GM19468 (cell line): ENCODE results near the gene IQCK.

ENCODE experiments used
- ATAC-seq: cut with Tn5 transposase; IDR thresholded peaks from one replicate; pipeline ENCODE4 v1.9.1; 2021; ENCODE audit warnings: mild to moderate bottlenecking, moderate library complexity, moderate number of reproducible peaks; ENCODE audit not compliant: unreplicated experiment; ENCODE audit errors: extremely low read depth

IQCK gene

DNA sequence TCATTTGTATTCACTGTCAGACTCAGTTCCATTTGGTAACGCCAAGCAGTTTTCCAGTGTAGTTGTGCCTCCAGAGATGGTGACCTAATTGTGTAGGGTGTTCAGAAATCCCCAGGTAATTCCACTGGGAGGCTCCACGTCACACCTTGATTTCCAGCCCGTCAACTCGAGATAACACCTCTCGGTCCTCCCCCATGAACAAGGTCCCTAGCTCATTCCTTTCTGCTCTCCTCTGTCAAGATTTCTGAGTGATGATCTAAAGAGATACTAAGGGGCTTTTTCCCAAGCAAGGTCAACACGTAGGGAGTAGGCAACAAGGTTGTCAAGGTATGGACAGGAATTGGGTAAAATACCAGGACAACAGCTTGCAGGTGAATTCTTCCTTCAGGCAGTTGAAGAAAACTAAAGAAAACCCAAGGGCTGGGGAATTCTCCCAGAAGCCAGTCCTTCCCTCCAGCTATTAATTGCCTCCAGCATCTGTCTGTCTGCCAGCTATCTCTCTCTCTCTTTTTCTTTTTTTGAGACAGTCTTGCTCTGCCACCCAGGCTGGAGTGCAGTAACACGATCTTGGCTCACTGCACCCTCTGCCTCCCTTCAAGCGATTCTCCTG is 135.2 kb downstream of the IQCK start:
- no peak for ATAC-seq

DNA sequence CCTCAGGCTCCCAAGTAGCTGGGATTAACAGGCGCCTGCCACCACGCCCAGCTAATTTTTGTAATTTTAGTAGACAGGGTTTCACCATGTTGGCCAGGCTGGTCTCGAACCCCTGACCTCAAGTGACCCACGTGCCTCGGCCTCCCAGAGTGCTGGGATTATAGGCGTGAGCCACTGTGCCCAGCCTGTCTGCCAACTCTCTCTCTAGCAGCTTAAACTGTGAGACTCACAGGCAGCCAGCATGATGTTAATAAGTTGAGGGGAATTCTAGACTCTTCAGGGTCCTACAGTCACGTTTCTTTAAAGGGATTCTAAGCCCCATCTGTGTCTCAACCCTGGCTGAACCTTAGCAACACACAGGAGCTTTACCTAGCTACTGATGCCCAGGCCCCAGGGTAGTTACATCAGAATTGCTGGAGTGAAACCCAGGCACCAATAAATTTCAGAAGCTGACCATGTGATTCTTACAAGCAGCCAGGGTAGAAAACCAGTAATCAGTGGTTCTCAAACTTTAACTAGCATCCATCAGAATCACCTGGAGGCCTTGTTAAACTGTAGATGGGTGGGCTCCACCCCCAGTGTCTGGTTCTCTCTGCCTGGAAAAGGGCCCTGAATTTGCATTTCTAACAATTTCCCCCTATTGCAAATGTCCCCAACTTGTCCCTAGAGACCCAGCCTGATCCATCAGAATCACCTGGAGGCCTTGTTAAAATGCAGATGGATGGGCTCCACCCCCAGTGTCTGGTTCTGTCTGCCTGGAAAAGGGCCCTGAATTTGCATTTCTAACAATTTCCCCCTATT is 135.9 kb downstream of the IQCK start:
- no peak for ATAC-seq

DNA sequence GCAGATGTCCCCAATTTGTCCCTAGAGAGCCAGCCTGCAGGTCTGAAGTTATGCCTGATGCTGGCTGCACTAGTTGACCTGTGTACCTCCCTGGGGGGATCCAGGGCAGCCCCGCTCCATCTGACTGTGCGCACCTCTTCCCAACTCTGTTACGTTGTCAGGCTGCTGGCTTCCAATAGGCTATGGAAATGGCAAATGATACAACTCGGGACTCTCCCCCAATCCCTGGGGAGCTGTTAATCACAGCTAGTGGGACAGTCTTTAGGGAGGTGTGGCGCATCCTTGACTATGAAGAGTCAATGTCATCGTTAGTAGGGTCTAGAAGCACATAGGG is 136.4 kb downstream of the IQCK start:
- no peak for ATAC-seq

DNA sequence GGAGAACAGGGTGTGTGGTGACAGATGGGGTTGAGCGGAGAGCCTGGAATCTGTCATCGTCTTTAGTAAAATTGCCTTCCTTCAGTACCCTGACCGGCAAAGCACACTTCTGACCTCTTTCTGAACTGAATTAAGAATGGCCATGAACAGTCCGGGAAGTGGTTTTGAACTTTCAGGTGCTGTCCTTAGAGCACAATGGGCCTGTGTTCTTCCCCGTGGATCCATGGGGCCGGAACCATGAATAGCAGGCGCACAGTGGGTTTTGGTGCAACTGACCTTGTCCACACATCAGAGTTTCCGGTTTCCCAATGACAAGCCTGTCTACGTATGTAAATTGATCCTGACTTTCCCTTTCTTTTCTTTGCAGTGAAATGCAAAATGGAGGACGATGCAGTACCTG is 138.0 kb downstream of the IQCK start:
- no peak for ATAC-seq

DNA sequence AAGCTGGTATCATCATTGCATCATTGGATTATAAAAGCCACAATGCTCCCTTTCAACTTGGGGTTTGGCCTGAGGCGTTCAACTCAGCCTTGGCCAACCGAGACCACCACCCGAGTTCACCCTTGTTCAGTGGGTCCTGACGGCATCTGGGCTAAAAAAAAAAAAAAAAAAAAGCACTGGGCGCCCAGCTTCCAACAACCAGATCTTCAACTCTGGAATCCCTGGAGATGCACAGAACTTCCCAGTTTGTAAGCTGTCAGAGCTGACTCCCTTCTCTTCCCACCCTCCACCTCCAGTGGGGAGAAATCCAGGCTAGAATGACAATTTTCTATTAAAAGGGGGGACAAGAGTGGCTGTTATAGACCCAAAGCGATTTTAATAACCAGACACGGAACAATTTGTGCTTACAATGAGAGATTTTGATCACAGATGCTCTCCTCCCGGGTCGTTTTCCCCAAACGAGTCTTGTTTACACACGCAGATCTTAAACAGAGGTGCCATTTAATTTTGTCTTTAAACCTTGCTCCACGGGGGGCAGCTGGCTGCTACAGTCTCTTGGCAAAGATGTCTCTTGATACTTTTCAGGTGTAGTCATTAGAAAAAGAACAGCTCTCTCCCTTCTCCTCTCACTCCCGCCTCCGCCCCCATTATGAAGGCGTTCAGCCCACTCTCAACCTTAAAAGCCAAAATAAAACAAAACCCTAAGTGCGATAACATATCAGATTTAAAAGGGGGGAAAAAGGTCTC is 139.7 kb downstream of the IQCK start:
- ATAC-seq: no peak

DNA sequence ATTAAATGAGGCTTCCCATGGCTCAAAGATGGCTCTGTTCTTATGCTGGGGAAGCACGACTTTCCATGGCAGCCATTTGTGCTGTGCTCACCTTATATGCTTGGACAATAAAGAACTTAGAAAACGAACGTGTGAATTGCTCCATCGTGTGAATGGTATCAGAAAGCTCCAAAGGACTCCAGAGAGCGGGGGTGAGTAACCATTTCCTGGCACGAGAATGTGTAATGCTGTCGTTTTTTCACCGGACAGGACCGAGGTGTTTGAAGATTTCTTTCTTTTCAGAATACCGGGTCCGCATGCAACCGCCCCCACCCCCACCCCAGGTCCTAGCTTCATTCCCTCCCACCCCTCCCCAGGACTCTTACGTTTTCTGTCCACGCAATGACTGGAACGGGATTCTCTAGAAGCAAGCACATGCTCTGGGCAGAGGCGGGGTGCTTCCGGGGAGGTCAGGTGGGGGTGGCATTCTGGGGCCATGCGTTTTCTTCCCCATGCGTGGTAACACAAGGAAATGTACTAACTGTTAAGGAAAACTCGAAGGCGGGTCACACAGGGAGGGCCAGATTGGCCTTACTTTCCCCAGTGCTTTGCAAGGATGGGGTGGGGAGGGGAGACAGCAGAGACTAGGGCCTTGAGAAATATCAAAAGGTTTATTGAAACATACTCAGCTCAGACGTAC is 140.4 kb downstream of the IQCK start:
- no peak for ATAC-seq

DNA sequence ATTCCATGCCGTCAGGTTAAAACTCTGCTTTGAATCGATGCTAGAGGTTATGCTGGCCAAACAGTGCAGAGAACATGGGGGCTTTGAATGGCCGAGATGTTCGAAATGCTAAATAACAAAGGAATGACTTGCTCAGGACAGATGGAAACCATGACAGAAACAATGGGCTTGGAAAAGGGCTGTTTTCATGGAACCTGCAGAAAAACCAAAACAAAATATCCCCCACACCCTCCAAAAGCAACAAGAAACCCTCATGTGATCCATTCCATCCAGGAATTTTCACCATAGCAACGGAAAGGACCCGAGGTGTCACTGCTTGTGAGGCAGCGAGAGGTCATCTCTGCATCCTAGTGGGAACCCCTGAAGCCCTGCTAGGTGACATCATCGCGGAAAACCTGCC is 141.1 kb downstream of the IQCK start:
- no peak for ATAC-seq

DNA sequence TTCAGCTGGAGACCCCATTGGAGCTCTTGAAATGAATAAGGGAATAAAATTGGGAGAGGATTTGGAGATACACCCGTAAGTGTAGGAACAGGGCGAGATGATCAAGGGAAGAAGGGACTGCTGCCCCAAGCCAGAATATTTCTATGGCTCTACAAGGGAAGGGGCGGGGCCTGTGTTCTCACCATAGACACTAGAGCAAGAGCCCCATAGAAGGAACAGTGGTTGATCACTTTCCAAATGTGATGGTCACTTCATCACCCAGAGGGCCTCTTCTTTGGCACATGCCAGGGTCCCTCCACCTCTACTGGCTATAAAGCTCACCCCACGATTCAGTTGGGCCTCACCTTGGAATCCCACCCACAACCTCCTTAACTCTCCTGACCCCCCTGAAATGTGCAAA is 141.5 kb downstream of the IQCK start:
- ATAC-seq: no peak

DNA sequence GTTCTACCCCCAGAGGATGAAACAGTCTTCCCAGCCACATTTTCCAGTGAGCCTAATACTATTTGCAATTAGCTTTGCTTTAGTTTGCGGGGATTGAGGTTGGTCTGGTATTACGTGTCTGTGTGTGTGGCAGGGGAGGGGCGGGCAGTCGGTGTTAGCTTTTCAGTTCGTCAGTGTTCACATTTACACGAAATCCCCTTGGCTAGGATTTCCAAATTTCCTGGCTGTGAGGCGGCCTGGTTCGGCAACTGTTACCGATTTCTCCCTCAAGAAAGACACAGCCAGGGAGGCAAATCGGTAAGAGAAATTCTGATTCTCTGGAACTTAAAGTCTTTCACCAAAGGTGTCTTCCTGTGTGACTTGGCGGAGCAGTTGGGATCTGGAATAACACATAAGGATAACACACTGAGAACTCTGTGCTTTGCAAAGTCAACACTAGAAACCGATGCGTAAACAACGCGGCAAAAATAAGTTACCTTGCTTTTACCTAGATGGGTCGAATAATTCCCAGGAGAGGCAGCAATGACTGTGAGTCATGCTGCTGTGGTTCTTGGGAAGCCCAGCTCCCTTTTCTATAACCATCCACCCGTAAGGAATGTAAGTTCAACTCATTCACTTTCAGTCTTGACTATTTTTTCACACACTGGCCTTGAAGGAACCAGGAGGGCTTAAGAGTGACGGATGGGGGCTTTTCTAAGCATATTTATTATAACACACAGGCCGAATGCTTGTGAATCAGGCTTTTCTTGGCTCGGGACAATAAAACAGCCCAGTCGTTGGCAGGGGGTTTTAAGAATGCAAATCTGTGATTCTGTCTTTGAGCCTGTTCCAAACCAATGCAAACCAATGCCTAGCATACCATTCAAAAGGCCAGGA is 142.3 kb downstream of the IQCK start:
- ATAC-seq: no peak

DNA sequence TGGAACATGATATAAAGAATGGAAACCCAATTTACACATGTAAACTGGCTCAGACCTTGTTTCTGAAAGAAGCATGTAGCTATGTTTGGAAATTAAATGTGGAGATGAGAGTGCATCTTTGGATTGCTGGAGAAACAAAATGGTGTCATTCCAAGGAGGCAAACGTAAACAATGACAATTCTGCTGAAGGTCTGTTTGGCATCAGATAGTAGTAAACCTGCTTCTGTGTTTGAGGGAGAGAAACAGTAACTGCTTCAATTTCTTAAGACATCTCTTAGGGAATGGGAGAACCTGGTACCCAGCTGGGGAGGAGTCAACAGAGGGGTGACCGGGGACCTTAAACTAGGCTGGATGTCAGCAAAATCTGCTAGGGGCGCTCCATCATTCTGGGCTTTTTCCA is 143.1 kb downstream of the IQCK start:
- no peak for ATAC-seq

DNA sequence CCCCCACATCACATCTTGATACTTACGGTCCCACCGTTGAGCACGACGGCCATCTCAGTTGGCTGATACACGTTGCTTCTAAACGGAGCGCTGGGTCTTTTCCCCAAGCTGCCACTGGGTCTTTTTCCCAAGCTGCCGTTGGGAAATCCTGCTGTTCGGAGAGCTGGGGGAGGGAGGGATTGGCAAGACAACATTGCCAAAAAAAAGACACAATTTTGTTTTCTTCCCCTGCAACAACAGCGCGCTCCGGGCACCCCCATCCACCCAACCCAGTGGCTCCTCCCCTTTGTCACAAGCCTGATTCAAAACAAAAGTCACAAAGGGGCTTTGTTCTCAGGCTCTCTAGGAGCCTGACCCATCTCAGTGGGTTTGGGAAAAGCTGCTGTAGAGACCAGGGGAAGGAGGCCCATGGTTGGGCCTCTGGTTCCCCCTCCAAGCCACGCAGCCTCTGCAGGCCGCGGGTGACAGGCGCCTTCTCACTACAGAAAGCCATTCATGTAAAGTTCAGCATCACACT is 143.8 kb downstream of the IQCK start:
- no peak for ATAC-seq

DNA sequence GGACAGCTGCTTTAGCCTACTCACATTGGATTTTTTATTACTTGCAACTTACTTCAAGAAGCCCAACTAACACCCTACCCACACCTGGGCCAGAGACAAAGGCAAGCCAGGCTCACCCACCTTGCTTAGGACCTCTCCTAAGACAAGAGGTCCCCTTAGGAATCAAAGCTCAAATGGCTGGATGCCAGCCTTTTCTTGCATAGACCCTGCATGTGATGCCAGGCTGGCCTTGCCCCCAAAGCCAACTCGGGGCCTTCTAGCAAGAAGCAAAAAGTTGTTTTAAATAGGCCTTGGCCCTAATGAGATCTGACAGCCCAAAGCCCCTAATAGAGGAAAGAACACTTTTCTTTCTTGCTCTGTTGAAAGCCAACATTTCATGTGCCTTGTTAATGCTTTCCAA is 145.9 kb downstream of the IQCK start:
- ATAC-seq: no peak

DNA sequence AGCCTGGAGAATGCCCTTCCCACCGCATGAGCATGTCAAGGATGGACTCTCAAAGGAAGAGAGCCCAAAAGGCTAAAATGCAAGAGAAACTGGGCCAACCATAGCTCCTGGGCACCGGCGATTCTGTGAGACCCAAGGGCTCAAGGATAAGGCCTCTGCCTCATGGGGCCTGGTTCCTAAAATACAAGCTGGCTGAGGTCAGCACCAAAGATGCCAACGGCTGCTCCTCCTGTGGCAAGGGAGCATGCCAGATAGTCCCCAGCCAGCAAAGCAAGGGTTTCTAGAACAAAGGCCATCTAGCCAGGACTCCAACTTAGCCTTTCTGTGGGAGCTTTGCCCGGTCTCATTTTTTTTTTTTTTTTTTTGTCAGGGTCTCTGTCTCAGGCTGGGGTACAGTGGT is 146.5 kb downstream of the IQCK start:
- ATAC-seq: no peak

DNA sequence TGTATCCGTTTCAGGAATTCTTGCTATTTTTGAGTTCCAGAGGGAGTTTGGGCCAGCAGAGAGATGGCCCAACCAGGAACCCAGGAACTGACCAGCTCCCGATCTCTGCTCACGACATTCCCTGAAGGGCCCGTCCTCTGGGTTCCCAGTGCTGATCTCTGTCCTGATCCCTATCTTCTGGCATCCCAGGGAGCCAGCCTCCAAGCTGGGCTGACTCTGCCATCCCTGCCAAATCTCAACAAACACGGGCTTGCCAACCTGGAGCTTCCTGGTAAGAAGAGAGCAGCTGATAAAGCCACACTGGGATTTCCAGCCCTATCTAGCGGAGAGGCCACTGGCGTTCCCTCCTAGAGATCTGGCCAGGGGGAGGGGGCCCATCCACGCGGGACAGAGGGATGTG is 150.3 kb downstream of the IQCK start:
- no peak for ATAC-seq

DNA sequence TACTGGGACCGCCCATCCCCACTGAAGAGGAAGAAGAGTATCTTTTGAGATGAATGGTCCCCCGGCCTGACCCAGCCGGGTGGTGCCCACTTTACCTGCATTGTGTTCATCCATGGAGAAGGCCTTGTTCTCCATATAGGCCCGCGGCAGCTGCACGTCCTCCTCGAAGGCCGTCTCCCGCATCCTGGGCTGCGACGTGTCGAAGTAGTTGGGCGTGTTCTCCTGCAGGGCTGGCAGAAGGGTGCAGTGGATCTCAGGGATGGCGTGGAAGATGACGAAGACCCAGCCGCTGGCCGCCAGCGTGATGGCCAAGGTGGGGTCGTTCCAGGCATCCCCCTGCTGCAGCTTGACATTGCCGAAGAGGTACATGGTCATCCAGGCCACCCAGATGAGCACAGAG is 153.7 kb downstream of the IQCK start:
- no peak for ATAC-seq

DNA sequence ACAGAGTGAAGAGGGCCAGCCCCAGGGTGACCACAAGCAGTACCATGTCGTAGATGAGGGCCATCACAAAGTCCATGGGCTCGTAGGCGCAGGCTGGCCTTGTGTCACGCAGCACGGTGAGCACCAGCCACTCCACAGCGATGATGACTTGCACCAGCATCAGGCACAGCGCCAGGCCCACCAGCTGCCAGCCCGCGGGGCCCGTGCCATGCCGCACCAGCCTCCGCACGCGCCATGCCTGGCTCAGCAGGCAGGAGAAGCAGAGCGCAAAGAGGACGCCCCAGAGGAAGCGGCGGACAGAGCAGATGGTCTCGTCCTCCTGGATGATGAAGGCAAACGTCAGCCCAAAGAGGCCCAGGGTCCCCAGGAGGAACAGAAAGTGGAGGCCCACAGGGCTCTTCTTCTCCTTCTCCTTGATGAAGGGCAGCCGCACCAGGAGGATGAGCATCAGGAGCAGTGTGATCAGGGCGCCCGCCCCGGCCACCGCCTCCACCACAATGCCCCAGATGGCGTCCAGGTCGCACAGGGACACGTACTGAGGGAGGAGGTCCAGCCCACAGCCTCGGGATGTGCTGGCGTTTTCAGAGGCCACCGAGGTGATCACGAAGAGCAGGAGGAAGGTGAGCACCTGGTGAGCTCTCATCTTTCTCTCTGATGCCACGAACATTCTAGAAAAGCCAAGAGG is 154.2 kb downstream of the IQCK start:
- ATAC-seq: no peak

DNA sequence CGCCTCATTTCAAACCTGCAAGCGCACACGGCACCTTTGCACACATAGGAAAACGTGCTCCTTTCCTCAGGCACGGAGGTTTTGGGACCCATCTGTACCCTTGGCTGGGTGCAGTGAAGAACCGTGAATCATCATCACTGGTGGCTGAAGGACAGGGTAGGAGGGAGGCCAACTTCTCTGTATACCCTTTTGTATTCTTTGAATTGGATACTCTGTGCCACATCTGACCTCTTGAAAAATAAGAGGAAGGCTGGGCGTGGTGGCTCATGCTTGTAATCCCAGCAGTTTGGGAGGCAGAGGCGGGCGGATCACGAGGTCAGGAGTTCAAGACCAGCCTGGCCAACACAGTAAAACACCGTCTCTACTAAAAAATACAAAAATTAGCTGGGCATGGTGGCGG is 154.9 kb downstream of the IQCK start:
- ATAC-seq: no peak

DNA sequence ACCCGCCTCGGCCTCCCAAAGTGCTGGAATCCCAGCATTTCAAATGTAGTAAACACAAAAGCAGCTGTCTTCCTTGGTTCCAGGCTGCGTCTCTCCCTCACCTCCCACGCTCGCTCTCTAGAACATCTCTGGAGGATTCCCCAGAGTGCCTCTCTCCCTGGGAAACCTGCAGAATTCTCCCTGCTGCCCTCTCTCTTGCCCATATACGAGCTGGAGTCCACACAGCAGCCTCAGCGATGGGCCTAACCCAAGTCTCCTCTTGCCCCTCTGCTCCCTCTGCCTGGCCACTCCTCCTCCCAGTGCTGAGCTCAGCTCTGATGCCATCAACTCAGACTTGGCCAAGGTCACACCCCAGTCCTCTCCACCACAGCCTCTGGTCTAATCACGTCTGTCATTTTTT is 156.0 kb downstream of the IQCK start:
- no peak for ATAC-seq

DNA sequence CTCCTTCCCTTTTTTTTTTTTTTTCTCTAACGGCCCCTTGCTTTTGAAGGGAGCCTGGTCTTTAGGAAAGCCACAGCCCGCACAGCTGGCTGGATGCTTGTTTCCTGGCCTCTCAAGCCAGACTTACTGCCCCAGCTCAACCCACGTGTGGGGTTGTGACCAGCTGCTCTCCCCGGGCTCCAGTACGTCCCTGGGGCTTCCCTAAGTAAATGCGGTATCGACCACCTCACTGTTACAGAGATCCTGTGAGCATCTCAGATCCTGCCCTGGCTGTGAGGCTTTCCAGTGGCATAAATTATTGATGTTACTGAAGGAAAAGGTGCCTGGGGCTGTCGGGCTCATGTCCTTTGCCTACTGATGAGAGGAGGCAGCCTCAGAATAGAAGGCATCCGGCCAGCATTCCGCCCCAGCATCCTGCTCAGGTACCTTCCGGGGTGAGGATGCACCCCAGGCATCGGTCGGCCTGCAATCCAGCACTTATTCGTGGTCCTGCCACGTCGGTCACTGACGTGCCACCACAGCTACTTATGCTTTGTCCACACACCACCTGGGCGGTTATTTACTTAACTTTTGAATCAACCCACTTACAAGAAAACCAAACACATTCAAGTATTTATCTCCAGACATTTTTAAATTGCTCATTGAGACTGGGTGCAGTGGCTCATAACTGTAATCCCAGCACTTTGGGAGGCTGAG is 156.9 kb downstream of the IQCK start:
- no peak for ATAC-seq
